ENCODE data around the gene ZIC4. TPM values are rescaled to one million over a fixed set of nuclear protein-coding genes. Genes with fewer than 3 reads are reported as not detected.

Gene ZIC4
- total and polyA plus RNA-seq, 3 donors from 2014 or later, result 0.06 to 0.55 (median 0.31) TPM

DNA sequence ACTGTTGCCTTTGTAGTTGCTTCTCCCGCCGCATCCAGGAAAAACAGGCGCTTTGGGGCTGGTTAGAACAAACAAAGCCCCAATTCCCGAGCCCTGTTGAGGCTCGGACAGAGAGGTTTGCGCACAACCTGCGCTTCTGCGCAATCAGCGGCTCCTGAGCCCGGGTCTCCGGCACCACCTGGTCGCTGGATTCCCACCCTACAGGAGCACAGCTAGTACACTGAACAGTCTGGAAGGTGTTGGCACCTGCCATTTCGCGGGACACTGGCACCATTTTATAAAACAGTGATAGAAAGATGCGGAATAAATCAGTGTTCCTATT, 13.8 kb downstream of the ZIC4 start:
- peaks cover 4% of the 10 kb centered on the region for H3K4me1 ChIP-seq
- no peak for TF ChIP-seq POLR2A (IDR thresholded peaks at IDR 0.05)
- TF ChIP-seq, protein P1, sequence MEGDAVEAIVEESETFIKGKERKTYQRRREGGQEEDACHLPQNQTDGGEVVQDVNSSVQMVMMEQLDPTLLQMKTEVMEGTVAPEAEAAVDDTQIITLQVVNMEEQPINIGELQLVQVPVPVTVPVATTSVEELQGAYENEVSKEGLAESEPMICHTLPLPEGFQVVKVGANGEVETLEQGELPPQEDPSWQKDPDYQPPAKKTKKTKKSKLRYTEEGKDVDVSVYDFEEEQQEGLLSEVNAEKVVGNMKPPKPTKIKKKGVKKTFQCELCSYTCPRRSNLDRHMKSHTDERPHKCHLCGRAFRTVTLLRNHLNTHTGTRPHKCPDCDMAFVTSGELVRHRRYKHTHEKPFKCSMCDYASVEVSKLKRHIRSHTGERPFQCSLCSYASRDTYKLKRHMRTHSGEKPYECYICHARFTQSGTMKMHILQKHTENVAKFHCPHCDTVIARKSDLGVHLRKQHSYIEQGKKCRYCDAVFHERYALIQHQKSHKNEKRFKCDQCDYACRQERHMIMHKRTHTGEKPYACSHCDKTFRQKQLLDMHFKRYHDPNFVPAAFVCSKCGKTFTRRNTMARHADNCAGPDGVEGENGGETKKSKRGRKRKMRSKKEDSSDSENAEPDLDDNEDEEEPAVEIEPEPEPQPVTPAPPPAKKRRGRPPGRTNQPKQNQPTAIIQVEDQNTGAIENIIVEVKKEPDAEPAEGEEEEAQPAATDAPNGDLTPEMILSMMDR (IDR thresholded peaks at IDR 0.05), result no peak
- H3K9me3 ChIP-seq, result no peaks in the 10 kb centered on the region
- H3K4me3 ChIP-seq, result peak overlapping the region in 1 of 2 donors; percentile 55
- no peaks in the 10 kb centered on the region for H3K27me3 ChIP-seq
- DNase-seq, result no peak
- no peak overlapping the region for H3K27ac ChIP-seq
- 4 to 9% methylated on average over 15 of the region's 15 CpGs for WGBS, 2 donors
- no peaks in the 10 kb centered on the region for H3K36me3 ChIP-seq (ENCODE audit: low read depth, missing control alignments)
- intact Hi-C loops (cut with DNase I; ENCODE audit: low total_unique reads), result no loop called here

DNA sequence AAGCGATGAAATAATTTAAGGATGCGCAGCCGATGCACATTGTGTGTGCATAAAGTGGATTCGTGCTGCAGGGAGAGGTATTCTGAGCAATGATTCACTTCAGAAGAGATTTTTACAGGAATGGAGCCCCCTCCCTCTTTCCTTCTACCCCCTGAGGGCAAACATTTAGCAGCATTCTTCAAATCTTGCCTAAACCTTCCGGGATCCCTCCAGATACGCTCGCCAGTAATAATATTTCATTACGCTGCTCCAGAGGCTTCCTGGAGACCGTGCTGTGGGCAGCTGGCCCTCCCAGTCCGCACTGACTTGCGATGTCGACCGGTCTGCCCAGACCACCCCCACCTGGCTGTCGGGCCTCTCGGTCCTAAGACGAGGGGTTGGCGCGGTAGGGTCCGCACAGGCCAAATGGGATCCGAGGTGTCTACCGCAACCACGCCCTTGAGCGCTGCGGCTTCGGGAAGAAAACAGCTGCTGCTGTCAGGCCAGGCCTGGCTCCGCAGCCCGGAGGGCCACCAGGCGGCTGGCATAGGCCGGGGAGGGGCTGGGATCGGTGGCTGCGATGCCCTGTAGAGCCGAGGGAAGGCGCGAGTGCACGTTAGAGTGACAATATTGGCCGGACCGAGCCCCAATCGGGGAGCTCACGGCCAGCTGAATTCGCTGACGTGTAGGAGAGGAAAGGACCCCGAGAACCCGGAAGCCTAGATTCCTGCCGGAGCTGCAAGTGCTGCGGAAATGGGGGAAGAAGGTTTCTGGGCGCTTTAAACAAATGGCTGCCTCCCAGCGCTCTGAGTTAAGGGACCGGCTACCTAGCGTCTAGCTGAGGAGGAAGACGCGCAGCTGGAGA, 14.3 kb downstream of the ZIC4 start:
- peak; percentile 82 for DNase-seq
- intact Hi-C loops (cut with DNase I; ENCODE audit: low total_unique reads), result no loop called here
- peak overlapping the region in 1 of 2 donors; percentile 55 for H3K4me3 ChIP-seq
- TF ChIP-seq, protein P1 (IDR thresholded peaks at IDR 0.05), result peak in 1 of 3 experiments; percentile 15
- no peak for TF ChIP-seq POLR2A (IDR thresholded peaks at IDR 0.05)
- H3K36me3 ChIP-seq (ENCODE audit: low read depth, missing control alignments), result no peaks in the 10 kb centered on the region
- H3K27ac ChIP-seq, result no peak overlapping the region
- H3K27me3 ChIP-seq, result no peaks in the 10 kb centered on the region
- 4 to 5% methylated on average over 33 to 51 of the region's 51 CpGs for WGBS, 2 donors
- peaks cover 4% of the 10 kb centered on the region for H3K4me1 ChIP-seq
- no peaks in the 10 kb centered on the region for H3K9me3 ChIP-seq

DNA sequence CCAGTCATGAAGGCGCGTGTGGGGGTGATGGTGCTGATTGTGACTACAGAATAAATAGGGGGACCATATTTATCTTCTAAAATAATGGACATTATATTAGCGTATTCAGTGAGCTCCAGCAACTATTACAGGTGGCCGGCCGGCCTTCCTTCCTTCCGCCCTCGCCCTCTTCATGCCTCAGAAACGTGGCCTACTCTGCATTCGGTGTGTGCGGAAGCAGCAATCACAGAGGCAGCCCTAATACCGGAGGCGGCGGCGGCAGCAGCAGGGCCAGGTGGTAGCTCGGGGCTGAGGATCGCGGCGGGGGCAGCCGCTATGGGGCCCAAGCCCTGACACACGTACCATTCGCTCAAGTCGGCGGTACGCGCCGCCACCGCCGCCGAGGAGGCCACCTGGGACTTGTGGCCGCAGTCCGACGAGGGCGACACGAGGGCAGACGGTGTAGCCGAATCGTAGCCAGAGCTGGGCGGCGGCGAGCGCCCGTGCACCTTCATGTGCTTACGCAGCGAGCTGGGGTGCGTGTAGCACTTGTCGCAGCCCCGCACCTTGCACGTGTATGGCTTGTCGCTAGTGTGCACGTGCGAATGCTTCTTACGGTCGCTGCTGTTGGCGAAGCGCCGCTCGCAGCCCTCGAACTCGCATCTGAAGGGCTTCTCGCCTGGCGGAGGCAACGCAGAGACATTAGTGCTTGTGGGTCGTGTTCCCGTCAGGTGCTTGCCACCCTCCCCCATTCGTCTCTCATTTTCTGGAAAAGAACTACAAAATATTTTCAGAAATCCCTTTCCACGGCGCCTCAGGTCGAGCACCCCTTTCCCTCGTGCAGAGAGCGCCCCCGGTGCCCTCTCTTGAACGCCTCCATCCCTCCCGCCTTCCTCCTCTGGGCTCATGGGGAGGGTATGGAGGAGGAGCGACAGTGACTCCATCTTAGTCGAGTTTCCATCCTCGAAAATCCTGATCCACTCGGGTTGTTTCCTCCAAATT, 15.5 kb downstream of the ZIC4 start:
- DNase-seq, result no peak
- WGBS, 2 donors, result 6 to 8% methylated on average over 26 to 74 of the region's 77 CpGs
- no peaks in the 10 kb centered on the region for H3K27me3 ChIP-seq
- peaks cover 4% of the 10 kb centered on the region for H3K4me1 ChIP-seq
- intact Hi-C loops (cut with DNase I; ENCODE audit: low total_unique reads), result no loop called here
- TF ChIP-seq, protein P1 (IDR thresholded peaks at IDR 0.05), result no peak
- TF ChIP-seq POLR2A (IDR thresholded peaks at IDR 0.05), result no peak
- H3K36me3 ChIP-seq (ENCODE audit: low read depth, missing control alignments), result no peaks in the 10 kb centered on the region
- no peak overlapping the region for H3K27ac ChIP-seq
- H3K4me3 ChIP-seq, result no peak overlapping the region
- no peaks in the 10 kb centered on the region for H3K9me3 ChIP-seq

DNA sequence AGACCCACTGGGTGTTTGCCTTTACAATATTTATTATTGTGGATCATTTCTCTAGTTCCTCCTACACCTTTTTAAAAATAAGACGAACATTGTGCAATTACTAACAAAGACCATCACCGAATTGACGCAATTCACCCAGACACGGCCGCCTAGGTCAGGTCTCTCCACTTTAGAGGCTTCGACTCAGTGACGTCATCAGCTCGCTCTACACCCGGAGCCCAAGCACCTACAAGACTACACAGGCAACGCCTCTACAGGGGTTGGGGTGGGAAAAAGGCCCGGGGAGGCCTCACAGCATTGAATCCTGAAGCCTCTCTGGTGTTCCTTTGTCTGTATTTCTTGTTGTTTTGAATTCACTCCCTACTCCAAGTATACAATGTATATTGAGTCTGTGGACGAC, 16.6 kb downstream of the ZIC4 start:
- H3K27ac ChIP-seq, result no peak overlapping the region
- 1 to 5% methylated on average over 12 of the region's 12 CpGs for WGBS, 2 donors
- no peak overlapping the region for H3K4me3 ChIP-seq
- intact Hi-C loops (cut with DNase I; ENCODE audit: low total_unique reads), result no loop called here
- DNase-seq, result no peak
- no peaks in the 10 kb centered on the region for H3K9me3 ChIP-seq
- H3K27me3 ChIP-seq, result no peaks in the 10 kb centered on the region
- H3K36me3 ChIP-seq (ENCODE audit: low read depth, missing control alignments), result no peaks in the 10 kb centered on the region
- TF ChIP-seq, protein P1 (IDR thresholded peaks at IDR 0.05), result no peak
- no peak for TF ChIP-seq POLR2A (IDR thresholded peaks at IDR 0.05)
- peaks cover 4% of the 10 kb centered on the region for H3K4me1 ChIP-seq
